SH-SY5Y (cell line): ENCODE measurements around the gene SLC30A3.

Experiments
- GATA2 ChIP-seq: IDR thresholded peaks from 2 replicates; pipeline ENCODE4 v1.6.1; 2011; ENCODE audit warnings: mild to moderate bottlenecking, low read depth, low read length
- GATA3 ChIP-seq: IDR thresholded peaks from 2 replicates; pipeline ENCODE4 v1.6.1; 2011; ENCODE audit warnings: low read depth, mild to moderate bottlenecking, low read length, moderate library complexity

DNA sequence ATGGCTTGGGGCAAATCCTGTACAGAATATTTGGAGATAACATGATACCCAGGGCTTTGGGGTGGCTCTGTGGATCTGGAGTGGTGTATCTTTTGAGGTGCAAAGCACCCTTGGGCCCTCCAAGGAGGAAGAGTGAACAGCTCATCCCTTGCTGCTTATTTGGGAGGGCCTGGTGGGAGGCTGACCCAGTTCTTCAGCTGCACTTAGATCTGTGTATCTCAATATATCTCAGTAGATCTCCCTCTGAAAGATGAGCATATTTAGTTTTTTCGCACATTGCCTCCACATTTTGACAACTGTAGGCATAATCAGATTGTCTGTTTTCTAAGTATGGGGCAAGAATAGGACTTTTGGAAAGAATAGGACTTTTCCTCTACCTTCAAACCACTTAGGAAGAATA, 22.1 kb upstream of the SLC30A3 start:
- TF ChIP-seq GATA2 (no peak), GATA3 (no peak)
